GM19025 (cell line): ENCODE measurements around the gene C1orf116.

Experiments used
- ATAC-seq: cut with Tn5 transposase; IDR thresholded peaks from one replicate; pipeline ENCODE4 v1.9.1; 2021; ENCODE audit warnings: mild to moderate bottlenecking, low read depth, moderate library complexity; ENCODE audit not compliant: unreplicated experiment

Gene C1orf116

DNA sequence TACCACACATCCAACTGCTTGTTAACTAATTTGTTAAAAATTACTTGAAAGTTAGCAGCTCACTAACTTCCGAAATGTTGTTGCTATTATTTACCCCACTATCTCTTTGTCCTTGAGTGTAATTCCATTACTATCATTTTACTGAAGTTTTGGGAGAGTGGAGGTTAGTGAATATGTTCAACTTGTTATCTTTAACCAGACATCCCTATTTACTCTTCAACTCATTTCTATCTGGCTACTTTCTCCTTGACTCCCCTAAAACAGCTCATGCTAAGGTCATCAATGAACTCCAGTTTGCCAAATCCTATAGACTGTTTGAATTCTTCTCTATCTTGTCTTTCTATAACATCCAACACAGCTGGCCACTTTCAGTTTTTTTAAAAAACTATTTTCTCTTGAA, 4.3 kb upstream of the C1orf116 start:
- no peak for ATAC-seq

DNA sequence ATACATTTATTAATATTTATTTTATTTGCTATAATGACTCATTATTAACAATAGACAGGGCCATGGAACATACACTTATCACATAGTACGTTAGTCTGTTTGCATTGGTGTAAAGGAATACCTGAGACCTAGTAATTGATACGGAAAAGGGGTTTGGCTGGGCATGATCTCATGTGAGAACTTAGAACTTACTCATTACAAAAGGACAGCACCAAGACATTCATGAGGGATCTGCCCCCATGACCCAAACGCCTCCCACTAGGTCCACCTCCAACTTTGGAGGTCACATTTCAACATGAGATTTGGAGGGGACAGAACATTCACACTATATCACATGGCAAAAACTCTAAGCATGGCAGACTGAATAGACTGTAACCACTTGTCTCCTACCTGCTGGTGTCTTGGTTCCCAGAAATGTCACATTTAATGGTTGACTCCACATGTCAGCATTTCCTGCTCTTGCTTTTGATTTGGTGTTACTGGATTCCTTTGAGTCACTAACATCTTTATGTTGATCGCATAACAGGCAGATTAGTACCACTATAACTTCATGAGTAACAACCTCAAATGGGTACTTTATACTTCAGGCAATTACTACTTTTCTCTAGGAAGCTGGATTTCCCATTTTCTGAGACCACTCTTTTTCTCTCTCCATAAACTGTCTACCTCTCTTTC, 3.5 kb upstream of the C1orf116 start:
- ATAC-seq: no peak

DNA sequence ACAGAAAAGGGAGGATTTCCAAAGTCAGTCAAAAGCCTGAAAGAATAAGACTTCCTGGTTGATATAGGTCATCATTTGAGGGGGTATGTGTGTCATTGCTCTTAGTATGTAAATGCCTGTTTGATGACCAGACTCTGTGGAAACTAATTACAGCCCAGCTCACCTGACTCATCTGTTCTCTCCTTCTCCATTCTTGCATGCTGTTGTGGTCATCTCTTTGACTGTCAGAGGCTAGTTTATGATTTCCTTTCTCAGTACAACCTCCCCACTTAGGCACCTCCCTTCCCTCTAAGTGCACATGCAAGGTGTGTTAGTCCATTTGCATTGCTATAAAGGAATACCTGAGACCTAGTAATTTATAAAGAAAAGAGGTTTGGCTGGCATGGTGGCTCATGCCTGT, 2.4 kb upstream of the C1orf116 start:
- no peak for ATAC-seq

DNA sequence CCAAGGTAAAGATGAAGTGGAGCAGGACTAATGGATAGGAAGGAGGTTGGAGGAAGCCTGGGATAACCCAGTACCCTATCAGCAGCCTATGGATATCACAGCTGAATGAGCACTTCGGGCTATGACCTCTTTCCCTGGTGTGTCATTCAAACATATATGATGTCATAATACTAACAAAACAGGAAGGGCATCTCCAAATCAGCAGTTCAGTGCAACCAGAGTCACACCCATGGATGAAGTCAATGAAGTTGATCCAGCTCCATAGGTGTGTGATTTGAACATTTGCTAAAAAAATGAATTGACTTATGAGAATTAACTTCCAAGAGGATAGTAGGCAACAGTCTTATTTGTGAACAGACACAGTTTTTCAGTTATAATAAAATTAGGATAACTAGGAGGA, 1.7 kb upstream of the C1orf116 start:
- no peak for ATAC-seq

DNA sequence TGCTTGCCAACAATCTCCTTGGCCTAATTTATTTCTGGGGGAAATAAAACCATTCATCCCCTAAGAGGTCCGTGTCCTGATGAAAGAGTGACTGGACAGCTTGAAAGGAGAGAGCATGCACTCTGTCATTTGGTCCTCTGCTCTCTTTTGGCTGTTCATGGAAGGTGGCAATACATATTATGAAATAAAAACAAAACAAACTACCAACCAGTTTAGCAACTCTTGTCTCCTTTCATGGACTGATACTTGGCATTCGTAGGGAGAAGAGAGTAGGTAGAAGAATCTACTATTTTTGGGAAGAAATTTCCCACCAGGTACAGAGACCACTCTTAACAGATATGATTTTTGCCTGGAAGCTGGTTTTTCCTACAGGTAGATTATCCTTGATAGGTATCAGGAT, 746 bp upstream of the C1orf116 start:
- ATAC-seq: no peak

DNA sequence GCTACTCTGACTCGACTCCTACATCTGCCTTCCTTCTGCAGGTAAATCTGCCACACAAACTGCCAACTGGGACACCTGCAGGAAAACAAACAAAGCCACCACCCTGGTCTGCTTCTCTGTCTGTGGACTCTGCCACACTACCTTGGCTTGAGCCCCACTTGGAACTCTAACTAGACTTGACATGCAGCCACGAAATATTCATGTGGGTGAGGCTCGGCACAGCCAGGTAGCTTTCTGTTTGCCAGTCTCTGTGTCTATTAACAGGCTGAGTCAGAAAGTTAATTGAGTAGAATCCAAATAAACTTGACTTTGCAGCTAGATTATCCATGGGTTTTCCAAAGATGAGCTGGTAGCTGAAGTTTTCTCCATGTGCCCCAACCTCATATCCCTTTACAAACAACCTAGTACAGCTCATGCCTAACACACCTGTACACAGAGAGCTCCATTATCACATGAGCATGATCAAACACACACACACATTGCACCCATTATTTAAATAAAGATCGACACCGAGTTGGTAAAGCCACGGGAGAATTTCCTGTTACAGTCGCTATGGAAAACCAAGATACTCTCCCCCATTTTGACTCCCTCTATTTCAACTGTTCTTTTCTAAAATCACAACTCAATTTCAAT, 808 bp downstream of the C1orf116 start:
- ATAC-seq: no peak

DNA sequence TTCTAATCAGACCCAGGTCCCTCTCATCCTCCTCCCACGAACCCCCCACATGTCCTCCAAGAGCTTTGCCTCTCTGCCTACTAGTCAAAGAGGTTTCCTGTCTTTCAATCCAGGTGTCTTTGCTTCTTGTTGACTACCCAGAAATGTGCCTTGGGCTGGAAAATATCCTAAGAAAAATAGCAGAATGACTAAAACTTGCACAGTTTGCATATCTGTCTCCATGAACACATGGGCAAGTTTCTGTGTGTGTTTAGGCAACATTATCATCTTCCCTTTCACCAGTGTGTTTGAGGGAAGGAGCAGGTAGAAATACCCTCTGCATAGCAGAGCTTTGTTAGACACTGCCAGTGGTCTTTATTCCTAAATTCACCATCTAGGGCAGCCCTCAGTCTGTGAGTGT, 1.5 kb downstream of the C1orf116 start:
- no peak for ATAC-seq

DNA sequence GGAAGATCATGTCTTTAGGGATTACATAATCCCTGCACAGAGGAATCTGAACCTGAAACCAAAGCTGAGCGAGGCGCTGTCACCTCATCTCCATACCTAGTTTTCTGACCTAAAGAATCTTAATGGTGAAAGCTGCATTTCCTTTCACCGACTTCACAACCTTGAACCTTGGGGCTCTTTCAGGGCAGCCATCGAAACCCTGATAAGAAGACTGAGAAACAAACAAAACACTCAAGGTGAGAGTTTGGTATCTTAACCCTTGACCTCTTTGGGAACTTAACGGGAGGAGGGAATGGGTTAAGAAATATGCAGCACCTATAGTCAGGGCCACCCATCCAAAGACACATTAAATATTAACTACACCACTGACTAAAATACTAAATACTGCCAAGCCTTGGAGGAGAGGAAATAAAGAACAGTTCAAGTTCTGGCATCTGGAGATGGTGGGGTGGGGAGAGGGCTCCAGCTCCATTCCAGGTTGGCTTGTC, 2.0 kb downstream of the C1orf116 start:
- ATAC-seq: no peak

DNA sequence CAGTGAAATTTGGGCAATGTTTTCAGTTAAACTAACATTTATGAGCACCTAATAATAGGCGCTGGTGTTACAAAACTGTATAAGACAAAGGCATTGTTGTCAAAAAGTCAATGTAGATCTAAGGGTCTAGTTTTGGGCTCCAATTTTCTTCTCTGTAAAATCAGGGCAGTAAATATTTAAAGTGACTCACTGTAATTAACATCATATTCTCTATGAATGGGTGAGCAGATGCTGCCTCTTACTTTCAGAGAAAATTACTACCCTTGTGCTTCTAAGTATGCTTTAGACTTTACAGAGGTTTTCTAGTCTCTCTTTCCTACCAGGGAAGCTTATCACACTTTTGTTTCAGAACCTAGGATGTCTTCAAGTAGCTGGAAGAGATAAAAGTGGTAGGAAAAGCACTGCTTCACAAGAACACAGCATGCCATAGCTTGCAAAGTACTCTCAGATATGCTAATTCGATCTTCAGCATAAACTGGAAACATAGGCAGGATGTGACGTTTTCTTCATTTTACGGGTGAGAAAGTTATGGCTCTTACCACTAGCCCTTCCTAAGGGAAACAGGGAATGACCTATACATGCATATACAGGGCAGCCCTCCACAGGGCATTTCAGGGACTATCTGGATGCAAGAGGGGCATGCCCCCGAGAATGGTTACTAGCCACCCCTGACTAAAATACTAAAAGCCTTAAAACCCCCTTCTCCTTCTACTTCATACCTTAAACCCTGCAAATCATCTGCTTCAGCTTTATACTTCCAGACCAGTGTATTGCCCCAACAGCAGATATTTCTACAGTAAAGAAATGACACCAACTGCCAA, 2.6 kb downstream of the C1orf116 start:
- no peak for ATAC-seq

DNA sequence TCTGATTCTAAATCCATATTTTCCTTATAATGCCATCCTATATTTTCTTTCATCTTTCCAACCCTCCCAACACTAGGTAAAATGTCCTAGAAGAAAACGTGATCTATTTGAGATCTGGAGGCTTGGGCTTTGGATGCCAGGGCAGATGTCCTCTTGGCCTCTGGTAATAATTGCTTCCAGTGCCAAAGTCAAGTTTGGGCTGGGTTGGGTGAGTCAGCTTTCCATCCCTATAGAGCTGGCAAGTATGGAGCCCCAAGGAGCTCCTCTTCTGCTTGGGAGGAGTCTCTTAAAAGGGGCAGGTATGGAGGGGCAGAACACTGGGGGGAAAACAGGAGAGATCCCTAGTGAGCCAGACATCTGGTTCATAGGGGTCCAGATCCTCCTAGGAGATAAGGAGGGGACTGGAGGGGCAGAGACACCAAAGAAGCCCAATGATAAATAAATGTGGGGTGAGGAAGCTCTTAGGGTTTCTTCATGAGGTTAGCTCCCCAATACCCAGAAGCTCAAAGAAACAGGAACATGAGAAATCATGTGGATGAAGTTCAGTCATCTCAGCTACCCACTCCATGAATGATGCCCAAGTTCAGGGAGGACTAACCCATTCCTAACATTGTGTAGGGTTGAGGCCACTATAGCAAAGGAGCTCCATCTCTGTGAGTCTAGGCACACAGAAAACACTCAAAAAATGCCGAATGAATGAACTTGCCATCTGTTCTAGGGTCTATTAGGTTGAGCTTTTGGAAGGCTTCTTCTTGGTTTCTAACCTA, 3.5 kb downstream of the C1orf116 start:
- no peak for ATAC-seq

DNA sequence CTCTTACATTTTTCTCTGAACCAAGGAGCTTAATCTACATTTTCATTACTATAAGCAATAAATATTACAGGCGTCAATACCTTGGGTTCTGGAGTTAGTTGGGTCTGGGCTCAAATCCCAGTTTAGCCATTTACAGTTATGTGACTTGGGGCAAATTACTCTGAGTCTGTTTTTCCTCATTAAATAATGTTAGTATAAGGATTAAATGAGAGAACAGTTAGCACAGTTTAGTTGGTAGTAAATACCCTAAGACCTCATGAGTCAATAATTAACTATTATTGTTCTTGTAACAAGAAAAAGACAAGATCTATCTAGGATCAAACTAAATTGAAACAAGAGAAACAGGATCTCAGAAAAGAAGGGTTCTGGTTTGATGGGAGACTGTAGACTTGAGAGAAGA, 4.6 kb downstream of the C1orf116 start:
- ATAC-seq: no peak

DNA sequence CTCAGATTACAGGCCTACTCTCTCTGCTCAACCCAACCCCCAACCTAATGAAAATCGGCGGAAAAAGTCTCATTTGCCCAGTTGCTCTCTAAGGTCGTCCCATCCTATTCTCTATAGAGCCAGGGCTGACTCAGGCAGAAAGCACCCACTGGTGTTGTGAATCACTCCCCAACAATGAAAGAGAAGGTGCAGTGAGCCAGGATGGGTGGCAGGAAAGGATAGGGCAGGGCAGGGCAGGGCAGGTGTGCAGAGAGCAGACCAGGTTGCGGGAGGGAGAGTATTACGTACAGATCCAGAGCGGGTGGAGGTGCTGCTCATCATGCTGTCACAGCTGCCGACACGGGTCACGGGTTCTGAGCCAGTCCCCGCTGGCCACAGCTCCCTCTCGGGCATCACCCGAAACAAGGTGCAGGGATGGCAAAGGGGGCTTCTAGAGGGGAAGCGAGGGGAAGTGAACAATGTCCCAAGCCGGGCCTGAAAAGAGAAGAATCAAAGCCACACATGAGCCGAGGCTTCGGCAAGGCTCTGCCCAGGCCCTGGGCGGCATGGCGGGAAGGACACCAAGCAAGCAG, 5.3 kb downstream of the C1orf116 start:
- ATAC-seq: no peak

DNA sequence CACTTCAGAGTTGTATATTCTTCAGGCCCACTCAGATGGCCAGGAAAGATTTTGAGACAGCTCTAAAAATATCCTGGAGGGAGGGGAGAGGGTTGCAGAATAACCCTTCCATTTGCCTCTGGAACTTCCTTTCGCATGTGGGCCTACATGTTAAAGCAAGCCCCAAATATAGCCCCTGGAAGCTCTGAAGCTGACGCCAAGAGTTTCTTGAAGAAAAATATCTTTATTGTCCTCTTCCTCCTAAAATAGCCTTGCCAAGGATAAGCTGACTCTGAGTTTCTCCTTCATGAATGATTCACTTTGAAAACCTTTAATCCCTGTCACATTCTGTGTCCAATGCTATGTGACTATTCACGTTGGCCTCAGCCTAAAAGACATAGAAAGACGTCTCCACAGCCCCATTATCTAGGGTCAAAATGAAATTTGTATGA, 6.4 kb downstream of the C1orf116 start:
- no peak for ATAC-seq

DNA sequence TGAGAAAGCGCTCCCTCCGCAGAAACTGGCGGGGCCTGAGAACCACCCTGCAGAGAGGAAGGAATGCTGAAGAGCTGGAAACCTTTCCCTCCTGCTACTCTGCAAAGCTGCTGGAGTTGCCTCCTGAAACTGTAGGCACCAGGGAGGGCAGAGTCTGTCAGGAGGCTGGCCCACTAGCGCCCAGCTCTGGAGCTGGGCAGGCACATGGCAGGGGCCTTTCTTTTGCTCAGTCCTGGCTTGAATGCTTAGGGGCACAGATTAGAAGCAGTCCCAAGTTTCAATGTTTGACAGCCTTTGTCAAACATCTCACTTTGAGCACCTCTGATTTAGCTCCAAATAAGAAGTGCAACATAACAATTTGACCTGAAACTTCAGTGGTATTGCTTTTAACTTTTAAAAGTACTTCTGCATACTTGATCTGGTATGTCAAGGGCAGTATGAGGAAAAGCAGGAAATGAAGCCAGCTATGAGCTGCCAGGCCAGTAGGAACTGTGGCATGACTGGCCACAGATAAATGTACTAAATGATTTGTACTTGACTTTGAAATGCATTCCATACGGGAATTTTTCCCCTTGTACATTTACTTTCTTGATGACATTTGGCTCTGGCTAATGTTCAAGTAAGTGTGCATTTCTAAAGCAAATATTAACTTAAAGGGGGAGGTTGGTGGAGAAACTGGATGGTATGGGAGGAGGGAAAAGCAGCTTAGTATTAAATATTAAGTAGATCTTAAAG, 7.2 kb downstream of the C1orf116 start:
- ATAC-seq: no peak

DNA sequence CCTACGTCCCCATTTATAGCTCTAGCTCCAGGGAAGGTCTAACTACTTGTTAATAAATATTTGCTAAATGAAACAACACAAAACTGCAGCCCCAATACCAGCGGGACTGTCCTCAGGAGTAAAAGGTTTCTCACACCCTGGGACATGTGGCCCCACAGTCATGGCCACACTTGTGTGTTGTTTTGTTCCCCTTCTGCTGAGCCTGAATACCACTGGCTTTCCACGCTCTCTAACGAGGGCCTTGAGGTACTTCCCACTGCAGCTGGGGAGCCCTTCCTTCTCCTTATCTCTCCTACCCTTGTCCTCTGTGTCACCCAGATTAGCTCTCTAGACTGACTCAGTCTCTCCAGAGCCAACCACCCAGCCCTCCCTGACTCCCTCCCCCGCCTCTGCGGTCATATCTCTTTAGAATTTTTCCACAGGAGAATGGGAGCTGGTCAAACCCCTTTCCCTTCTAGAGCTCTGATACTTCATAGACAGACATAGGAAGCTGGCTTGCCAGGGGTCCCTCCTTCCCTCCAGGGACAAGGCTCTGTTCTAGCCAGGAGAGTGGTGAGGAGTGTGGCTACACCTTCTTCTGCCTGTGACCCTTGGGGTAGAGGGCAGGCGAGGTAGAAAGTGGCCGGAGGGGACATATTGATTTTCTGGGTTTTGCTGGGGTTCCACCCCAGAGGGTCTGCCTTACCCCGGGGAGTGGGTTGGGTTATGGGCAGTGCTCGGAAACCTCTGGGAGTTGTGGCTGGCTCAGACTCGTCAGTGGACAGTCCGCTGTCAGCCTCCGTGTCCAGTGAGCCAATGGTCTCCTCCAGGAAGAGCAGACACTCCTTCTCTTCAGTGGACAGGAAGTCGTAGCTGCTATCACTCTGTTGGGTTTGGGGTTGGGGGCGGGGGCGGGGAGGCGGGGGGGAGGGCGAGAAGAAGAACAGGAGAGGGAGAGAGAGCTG, 8.1 kb downstream of the C1orf116 start:
- ATAC-seq: no peak

DNA sequence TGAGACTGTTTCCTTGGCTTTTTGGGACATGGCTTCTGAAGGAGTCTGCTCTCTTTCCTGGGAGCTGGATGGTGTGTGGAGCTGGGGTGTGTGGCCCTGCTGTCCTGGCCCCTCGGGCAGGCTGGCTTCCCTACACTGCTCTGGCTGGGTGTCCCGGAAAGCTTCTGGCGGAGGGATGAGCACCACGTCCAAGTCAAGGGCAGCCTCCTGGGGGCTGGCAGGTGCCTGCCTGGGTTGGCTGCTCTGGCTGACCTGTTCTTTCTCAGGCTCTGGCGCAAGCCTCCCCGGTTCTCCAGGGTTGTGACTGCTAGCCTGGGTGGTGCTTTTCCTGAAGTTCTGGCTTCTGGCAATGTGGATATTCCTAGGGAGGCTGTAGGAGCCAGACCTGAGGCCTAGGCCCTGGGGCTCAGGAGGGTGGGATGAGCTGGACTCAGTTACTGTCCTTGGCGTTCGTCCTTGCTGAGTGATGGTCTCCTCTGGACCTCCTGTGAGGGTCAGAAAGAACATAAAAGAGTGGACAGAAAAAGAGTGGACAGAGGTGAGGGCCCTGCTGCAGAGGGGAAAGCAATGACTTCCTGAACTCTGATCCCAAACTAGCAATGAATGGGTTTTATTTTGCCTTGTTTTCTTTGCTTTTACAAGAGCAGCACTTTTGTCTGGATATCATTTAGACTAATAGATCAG, 9.4 kb downstream of the C1orf116 start:
- no peak for ATAC-seq

DNA sequence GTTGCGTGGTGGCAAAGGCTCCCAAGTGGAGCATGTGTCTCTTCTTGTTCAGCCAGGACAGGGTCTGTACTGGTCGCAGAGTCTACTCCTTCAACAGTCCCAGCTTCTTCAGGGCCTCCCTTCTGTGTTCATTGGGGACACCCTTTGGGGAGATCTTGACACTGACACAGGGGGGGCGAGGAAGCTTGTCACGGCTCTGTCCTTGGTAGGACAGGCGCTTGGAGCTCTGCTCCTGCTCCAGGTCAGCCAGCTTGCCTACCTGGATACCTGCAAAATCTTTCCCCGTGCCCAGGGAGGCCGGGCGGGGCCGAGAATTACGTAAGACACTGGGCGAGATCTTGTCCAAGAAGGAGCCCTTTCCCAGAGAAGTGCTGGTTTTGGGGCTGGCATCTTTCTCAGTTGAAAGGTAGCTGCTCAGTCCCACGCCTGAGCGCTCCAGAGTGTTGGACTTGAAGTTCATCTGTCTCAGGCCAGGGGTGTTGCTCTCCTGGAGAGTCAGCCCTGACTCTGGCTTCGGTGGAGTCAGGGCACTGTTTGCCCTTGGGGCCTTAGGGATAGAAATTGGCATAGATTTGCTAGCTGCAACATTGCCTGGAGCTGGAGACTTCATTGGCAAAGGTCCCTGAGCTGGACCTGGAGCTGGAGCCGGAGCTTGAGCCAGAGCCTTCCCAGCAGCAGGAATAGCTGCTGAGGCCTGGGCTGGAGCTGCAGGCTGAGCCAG, 10.5 kb downstream of the C1orf116 start:
- ATAC-seq: no peak
